ENCODE results near the gene TNS4.

TNS4 gene

GRCh38 chr17:40453881-40454612 is 47.4 kb downstream of the TNS4 start:
- no peak for FAIRE-seq

GRCh38 chr17:40452921-40453378 is 48.5 kb downstream of the TNS4 start:
- FAIRE-seq, result no peak

- no peak for FAIRE-seq
Observed at GRCh38 chr17:40452216-40452787, 49.1 kb downstream of the TNS4 start.

GRCh38 chr17:40451420-40451819 is 50.0 kb downstream of the TNS4 start:
- no peak for FAIRE-seq

- no peak for FAIRE-seq
Observed at GRCh38 chr17:40450175-40450574, 51.2 kb downstream of the TNS4 start.

- FAIRE-seq, result no peak
Observed at GRCh38 chr17:40448639-40449261, 52.7 kb downstream of the TNS4 start.

- no peak for FAIRE-seq
Observed at GRCh38 chr17:40448213-40448638, 53.2 kb downstream of the TNS4 start.

- no peak for FAIRE-seq
Observed at GRCh38 chr17:40447806-40448205, 53.6 kb downstream of the TNS4 start.

- no peak for FAIRE-seq
Observed at GRCh38 chr17:40447148-40447644, 54.2 kb downstream of the TNS4 start.

- FAIRE-seq, result no peak
Observed at GRCh38 chr17:40445751-40446468, 55.5 kb downstream of the TNS4 start.

- FAIRE-seq, result no peak
Observed at GRCh38 chr17:40443988-40444899, 57.2 kb downstream of the TNS4 start.

GRCh38 chr17:40443196-40443987 is 58.0 kb downstream of the TNS4 start, which contains the start of gene IGFBP4:
TSS of gene IGFBP4 (plus strand) at chr17:40443450. CDS start at chr17:40443736, 286 bp downstream.
- no peak for FAIRE-seq

GRCh38 chr17:40442392-40443195 is 58.8 kb downstream of the TNS4 start:
- no peak for FAIRE-seq

- no peak for FAIRE-seq
Observed at GRCh38 chr17:40440166-40440565, 61.3 kb downstream of the TNS4 start.

- FAIRE-seq, result no peak
Observed at GRCh38 chr17:40437095-40437732, 64.2 kb downstream of the TNS4 start.

GRCh38 chr17:40436636-40437035 is 64.8 kb downstream of the TNS4 start:
- FAIRE-seq, result no peak

- FAIRE-seq, result no peak
Observed at GRCh38 chr17:40433551-40434415, 67.6 kb downstream of the TNS4 start.

GRCh38 chr17:40432864-40433528 is 68.4 kb downstream of the TNS4 start:
- no peak for FAIRE-seq

All from TTC549 (cell line).